Occipital lobe (tissue), 3 donors: ENCODE measurements around the gene AFMID. TPM values are rescaled to one million over a fixed set of nuclear protein-coding genes. Genes with fewer than 3 reads are reported as not detected.

Experiments used
- DNase-seq: peaks from one replicate; lab custom pipeline; 2025; lab: John Stamatoyannopoulos, UW
- small RNA-seq: library from RNA; depleted of rRNA; stranded (forward); fragments of <200 nt; gene quantifications from one replicate; pipeline ENCODE3, GENCODE V24; 2014
- total RNA-seq: library from RNA; depleted of rRNA; stranded (reverse); fragments of >200 nt; gene quantifications from one replicate; pipeline ENCODE4 v1.2.3, GENCODE V29; 2014

The AFMID gene
- total RNA-seq, 1 donor from 2014 or later = 35.4 TPM

- peak; percentile 77 for DNase-seq
These were observed 66.9 kb downstream of the AFMID start for GRCh38 chr17:78253946-78254672.

GRCh38 chr17:78255029-78255656, 68.0 kb downstream of the AFMID start:
- no peak for DNase-seq

DNA sequence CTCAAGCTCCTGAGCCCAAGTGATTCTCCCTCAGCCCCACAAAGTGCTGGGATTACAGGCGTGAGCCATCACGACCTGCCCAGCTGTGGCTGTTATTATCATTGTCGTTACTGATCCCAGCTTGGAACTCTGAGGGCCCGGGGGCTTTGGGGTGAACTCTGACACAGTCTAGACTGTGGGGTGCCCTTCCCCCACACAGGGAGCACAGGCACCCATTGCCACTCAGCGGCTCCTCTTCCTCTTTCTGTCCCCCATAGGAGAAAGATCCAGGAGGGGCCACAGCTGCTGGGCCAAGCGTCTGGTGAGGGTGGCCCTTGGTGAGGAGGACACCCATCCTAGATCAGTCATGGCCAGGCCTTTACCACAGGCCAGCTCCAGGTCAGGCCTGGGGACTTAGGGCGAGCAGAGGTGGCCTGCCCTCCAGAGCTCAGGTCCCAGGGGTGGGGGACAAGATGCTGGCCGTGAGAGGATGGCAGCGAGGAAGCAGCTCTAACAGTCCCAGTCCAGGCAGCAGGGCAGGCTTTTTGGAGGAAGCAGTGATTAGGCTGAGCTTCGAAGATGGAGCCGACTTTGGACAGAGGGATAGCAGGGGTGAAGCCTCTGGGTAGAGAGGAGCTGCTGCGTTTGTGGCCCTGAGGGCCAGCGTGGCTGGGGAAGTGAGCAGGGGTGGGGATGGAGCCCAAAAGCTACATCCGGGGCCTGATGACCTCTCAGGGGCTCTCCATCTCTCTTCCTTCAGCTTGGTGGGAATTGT, 69.0 kb downstream of the AFMID start:
- DNase-seq = no peak

GRCh38 chr17:78256707-78257591, 69.8 kb downstream of the AFMID start:
- DNase-seq = no peak

Small RNAs within 50 kb of the gene (small RNA-seq; reads per million reads assigned to genes)
- not detected for gene AC087645.1

Other genes starting within 250 kb of the AFMID start
- 23.9 TPM for gene TNRC6C, start 228.7 kb upstream of the AFMID start, total RNA-seq
- 2.3 TPM for gene TMC6, start 58.6 kb upstream of the AFMID start, total RNA-seq
- 0.94 TPM for gene TMC8, start 56.6 kb upstream of the AFMID start, total RNA-seq
- gene C17orf99, start 41.0 kb upstream of the AFMID start, total RNA-seq = not detected
- gene SYNGR2, start 18.8 kb upstream of the AFMID start, total RNA-seq = 11.4 TPM
- gene TK1, start 310 bp upstream of the AFMID start, total RNA-seq = 1.6 TPM
- gene BIRC5, start 26.9 kb downstream of the AFMID start, total RNA-seq = 7.3 TPM
- gene TMEM235, start 44.3 kb downstream of the AFMID start, total RNA-seq = not detected
- gene SOCS3, start 172.7 kb downstream of the AFMID start, total RNA-seq = 8.3 TPM
- 39.0 TPM for gene PGS1, start 191.3 kb downstream of the AFMID start, total RNA-seq